Measurements from ENCODE around the gene SPOP. TPM values are rescaled to one million over a fixed set of nuclear protein-coding genes. Genes with fewer than 3 reads are reported as not detected.

Gene SPOP
- total RNA-seq, 1 donor from 2014 or later: 189 TPM

DNA sequence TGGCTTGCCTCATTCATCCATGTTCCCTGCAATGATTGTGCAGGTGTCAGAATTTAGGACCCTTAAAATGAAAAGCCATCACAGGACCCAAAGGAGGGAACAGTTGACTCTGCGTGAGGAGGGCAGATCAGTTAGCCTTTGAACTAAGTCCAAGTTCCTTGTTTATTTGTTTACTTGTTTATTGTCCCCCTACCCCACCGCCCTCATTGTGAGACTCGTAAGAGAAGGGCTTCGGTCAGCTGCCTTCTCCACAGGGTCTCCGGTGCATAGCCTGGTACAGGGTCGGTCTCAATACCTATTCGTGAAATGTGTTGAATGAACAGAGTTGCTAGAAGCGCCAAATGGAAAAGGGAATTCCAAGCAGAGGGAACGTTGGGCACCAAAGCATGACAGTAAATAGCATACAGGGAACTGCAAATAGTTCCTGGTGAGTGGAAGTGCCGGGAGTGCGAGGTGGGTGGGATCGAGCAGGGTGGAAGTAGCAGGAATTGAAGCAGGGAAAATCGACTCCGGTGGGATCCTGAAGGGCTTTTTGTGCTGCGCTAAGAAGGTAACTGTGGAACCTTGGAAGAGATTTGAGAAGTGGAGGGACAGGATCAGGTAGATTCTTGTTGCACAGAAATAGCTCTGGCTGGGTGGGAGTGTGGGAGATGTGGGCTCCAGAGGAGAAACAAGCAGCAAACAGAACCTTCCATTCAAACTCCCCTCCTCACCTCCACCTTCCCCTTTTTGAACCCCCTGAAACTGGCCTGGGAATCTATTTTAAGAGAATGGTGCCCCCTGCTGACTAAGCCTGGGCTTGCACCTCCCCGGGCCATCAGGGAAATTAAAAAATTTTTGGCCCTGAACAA, 17.2 kb upstream of the SPOP start:
- intact Hi-C loops (cut with DNase I): loop anchor here (1.0 to 5.0 kb wide), 4 partner anchors 58 to 198 kb away; partner anchors contain the start of gene NGFR
- DNase-seq (ENCODE audit: low spot score in 2 of 2): no peak
- TF ChIP-seq, protein P1, sequence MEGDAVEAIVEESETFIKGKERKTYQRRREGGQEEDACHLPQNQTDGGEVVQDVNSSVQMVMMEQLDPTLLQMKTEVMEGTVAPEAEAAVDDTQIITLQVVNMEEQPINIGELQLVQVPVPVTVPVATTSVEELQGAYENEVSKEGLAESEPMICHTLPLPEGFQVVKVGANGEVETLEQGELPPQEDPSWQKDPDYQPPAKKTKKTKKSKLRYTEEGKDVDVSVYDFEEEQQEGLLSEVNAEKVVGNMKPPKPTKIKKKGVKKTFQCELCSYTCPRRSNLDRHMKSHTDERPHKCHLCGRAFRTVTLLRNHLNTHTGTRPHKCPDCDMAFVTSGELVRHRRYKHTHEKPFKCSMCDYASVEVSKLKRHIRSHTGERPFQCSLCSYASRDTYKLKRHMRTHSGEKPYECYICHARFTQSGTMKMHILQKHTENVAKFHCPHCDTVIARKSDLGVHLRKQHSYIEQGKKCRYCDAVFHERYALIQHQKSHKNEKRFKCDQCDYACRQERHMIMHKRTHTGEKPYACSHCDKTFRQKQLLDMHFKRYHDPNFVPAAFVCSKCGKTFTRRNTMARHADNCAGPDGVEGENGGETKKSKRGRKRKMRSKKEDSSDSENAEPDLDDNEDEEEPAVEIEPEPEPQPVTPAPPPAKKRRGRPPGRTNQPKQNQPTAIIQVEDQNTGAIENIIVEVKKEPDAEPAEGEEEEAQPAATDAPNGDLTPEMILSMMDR (IDR thresholded peaks at IDR 0.05): peak; percentile 92 to 95 (median 95)
- Histone ChIP-seq H3K4me3 (peak overlapping the region; percentile 8 to 35), H3K27me3 (no peaks in the 10 kb centered on the region), H3K9me3 (no peaks in the 10 kb centered on the region), H3K4me1 (peaks cover 3 to 31% of the 10 kb centered on the region in 2 donors), H3K27ac (peak overlapping the region; percentile 57 to 65), H3K36me3 (peaks cover under 1 to 2% of the 10 kb centered on the region in 2 donors)

DNA sequence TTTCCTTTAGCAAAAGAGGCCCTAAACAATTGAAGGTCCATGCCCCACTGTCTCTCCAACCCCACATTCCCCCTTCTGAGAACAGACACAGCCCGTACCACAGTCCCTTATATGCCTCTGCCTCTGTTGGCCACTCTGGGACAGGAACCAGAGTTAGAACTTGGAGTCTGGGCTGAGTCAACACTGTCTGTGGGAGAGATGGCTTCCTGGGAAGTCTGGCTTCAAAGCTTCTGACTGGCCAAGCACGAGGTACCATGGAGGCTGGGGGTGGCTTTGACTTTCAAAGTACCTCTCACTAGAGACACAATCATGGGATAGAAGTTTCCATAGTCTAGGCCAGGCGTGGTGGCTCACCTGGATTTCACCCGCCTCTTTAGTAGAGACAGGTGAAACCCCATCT, 14.9 kb upstream of the SPOP start:
- TF ChIP-seq, protein P1 (IDR thresholded peaks at IDR 0.05): no peak
- Histone ChIP-seq H3K9me3 (no peaks in the 10 kb centered on the region), H3K27me3 (no peaks in the 10 kb centered on the region), H3K27ac (peak overlapping the region; percentile 95), H3K36me3 (no peaks in the 10 kb centered on the region), H3K4me1 (peaks cover 3 to 50% of the 10 kb centered on the region in 2 donors), H3K4me3 (no peak overlapping the region)
- intact Hi-C loops (cut with DNase I): loop anchor here (5.0 kb wide), 2 partner anchors 55 to 75 kb away; no protein-coding TSS in a partner anchor
- DNase-seq (ENCODE audit: low spot score in 2 of 2): peak in 1 of 2 donors; percentile 57

- Histone ChIP-seq H3K27me3 (no peaks in the 10 kb centered on the region), H3K9me3 (no peaks in the 10 kb centered on the region), H3K4me3 (peak overlapping the region in 1 of 2 donors; percentile 38), H3K4me1 (peaks cover 3 to 56% of the 10 kb centered on the region in 2 donors), H3K36me3 (no peaks in the 10 kb centered on the region), H3K27ac (peak overlapping the region; percentile 95)
- intact Hi-C loops (cut with DNase I): loop anchor here (1.0 to 5.0 kb wide), 3 partner anchors 13 to 74 kb away; partner anchors contain the start of gene SPOP
- TF ChIP-seq, protein P1 (IDR thresholded peaks at IDR 0.05): no peak
- DNase-seq (ENCODE audit: low spot score in 2 of 2): peak in 1 of 2 donors; percentile 45
Observed at GRCh38 chr17:49691677-49692191, 13.8 kb upstream of the SPOP start.

DNA sequence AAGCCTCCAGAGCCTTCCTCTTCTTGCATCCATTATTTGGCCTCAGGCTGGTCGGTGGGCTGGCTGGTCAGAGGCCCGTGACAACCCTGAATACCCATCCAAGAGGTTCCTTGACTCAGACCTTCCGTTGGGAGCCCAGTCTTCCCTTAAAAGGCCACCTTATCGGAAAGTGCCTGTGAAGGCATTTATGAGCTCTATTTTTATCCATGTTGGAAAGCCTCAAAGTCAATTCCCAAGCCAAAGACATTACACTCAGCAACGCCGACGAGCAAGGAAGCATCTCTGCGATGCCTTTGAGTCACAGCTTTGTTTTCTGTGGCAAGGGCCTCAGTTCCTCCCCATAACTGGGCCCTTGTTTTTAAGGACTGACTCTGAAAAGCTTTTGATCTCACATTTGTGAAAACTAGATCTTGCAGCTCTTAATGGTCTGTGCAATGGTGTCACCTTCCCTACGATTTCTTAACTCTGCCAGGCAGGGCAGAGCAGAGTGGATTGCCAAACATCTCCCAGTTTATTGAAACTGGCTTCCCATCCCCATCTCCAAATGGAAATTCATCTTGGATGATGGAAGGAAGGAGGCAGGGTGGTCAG, 13.3 kb upstream of the SPOP start:
- intact Hi-C loops (cut with DNase I): loop anchor here (1.0 to 5.0 kb wide), 3 partner anchors 13 to 74 kb away; partner anchors contain the start of gene SPOP
- H3K4me3 ChIP-seq: peak overlapping the region in 1 of 2 donors; percentile 38
- H3K36me3 ChIP-seq: no peaks in the 10 kb centered on the region
- no peaks in the 10 kb centered on the region for H3K27me3 ChIP-seq
- H3K4me1 ChIP-seq: peaks cover 3 to 56% of the 10 kb centered on the region in 2 donors
- peak; percentile 52 to 95 for DNase-seq (ENCODE audit: low spot score in 2 of 2)
- TF ChIP-seq, protein P1 (IDR thresholded peaks at IDR 0.05): no peak
- H3K9me3 ChIP-seq: no peaks in the 10 kb centered on the region
- H3K27ac ChIP-seq: peak overlapping the region; percentile 95

- TF ChIP-seq, protein P1 (IDR thresholded peaks at IDR 0.05): no peak
- Histone ChIP-seq H3K27me3 (no peaks in the 10 kb centered on the region), H3K4me1 (peaks cover 3 to 56% of the 10 kb centered on the region in 2 donors), H3K4me3 (no peak overlapping the region), H3K9me3 (no peaks in the 10 kb centered on the region), H3K27ac (peak overlapping the region; percentile 95), H3K36me3 (no peaks in the 10 kb centered on the region)
- intact Hi-C loops (cut with DNase I): loop anchor here (5.0 kb wide), 2 partner anchors 53 to 73 kb away; no protein-coding TSS in a partner anchor
- peak in 1 of 2 donors; percentile 56 for DNase-seq (ENCODE audit: low spot score in 2 of 2)
Observed at GRCh38 chr17:49690256-49690655, 12.4 kb upstream of the SPOP start.
